Smooth muscle cell (in vitro differentiated cells): ENCODE results near the gene WWOX. TPM values are rescaled to one million over a fixed set of nuclear protein-coding genes. Genes with fewer than 3 reads are reported as not detected.

Experiments
- DNase-seq: peaks from one replicate; lab custom pipeline; 2025; ENCODE audit not compliant: unreplicated experiment; lab: John Stamatoyannopoulos, UW
- H2AFZ ChIP-seq: fragments of 200-600 bp; sonication (generic); 2 replicates; pipeline ENCODE4 v1.6.0; 2016; ENCODE audit warnings: antibody characterized with exemption, low read depth, mild to moderate bottlenecking
- H3F3A ChIP-seq: fragments of 200-600 bp; sonication (generic); 2 replicates; pipeline ENCODE4 v1.6.0; 2017; ENCODE audit warnings: antibody characterized with exemption, low read depth
- H3K27ac ChIP-seq: fragments of 200-600 bp; sonication (generic); 2 replicates; pipeline ENCODE4 v1.5.1; 2016; ENCODE audit warnings: low read depth, mild to moderate bottlenecking
- H3K27me3 ChIP-seq: fragments of 200-600 bp; sonication (generic); 2 replicates; pipeline ENCODE4 v1.6.1; 2016; ENCODE audit warnings: low read depth, mild to moderate bottlenecking
- H3K36me3 ChIP-seq: fragments of 200-600 bp; sonication (generic); 2 replicates; pipeline ENCODE4 v1.5.1; 2016; ENCODE audit warnings: low read depth
- H3K4me1 ChIP-seq: fragments of 200-600 bp; sonication (generic); 2 replicates; pipeline ENCODE4 v1.5.1; 2016; ENCODE audit warnings: low read depth
- H3K4me2 ChIP-seq: fragments of 200-600 bp; sonication (generic); 2 replicates; pipeline ENCODE4 v1.6.0; 2016; ENCODE audit warnings: mild to moderate bottlenecking
- H3K4me3 ChIP-seq: fragments of 200-600 bp; sonication (generic); 2 replicates; pipeline ENCODE4 v1.5.1; 2016; ENCODE audit warnings: mild to moderate bottlenecking
- H3K79me2 ChIP-seq: fragments of 200-600 bp; sonication (generic); 2 replicates; pipeline ENCODE4 v1.6.0; 2016; ENCODE audit warnings: low read depth, mild to moderate bottlenecking
- H3K9ac ChIP-seq: fragments of 200-600 bp; sonication (generic); 2 replicates; pipeline ENCODE4 v1.6.0; 2016; ENCODE audit warnings: low read depth
- H3K9me3 ChIP-seq: fragments of 200-600 bp; sonication (generic); replicated peaks from 2 replicates; pipeline ENCODE4 v1.5.1; 2016; ENCODE audit warnings: low read depth
- H4K20me1 ChIP-seq: fragments of 200-600 bp; sonication (generic); 2 replicates; pipeline ENCODE4 v1.6.0; 2016; ENCODE audit warnings: low read depth
- CTCF ChIP-seq: fragments of 200-600 bp; sonication (generic); IDR thresholded peaks from 2 replicates; pipeline ENCODE4 v1.5.1; 2017; ENCODE audit warnings: borderline replicate concordance, mild to moderate bottlenecking, antibody characterized with exemption; ENCODE audit not compliant: insufficient read depth, poor library complexity, severe bottlenecking
- WGBS: methylation state at CpG from one replicate; pipeline ENCODE4 v1.1.7; 2016; ENCODE audit warnings: low lambda C conversion rate; 5-methylcytosine and 5-hydroxymethylcytosine counted together
- polyA plus RNA-seq: library from polyadenylated mRNA; unstranded; fragments of >200 nt; fragmentation: Nextera tagmentation; extraction: Ambion mirVana; gene quantifications from 2 replicates; pipeline ENCODE4 v1.2.1, GENCODE V29; 2016
- total RNA-seq: library from RNA; depleted of rRNA; stranded (reverse); fragments of >200 nt; gene quantifications from 2 replicates; pipeline ENCODE4 v1.2.3, GENCODE V29; 2014

WWOX gene
- total and polyA plus RNA-seq, 2 experiments from 2014 or later, result 7.5 to 14.0 TPM

- no peak overlapping the region for H2AFZ ChIP-seq
- no peaks in the 10 kb centered on the region for H3K79me2 ChIP-seq
- H3K27me3 ChIP-seq, result peaks cover 64% of the 10 kb centered on the region
- H3K27ac ChIP-seq, result no peak overlapping the region
- WGBS, result 88% methylated on average over 3 of the region's 3 CpGs
- H3K4me2 ChIP-seq, result no peak overlapping the region
- H3F3A ChIP-seq, result no peaks in the 10 kb centered on the region
- H3K4me3 ChIP-seq, result no peak overlapping the region
- no peak overlapping the region for H3K9ac ChIP-seq
- H4K20me1 ChIP-seq, result no peaks in the 10 kb centered on the region
- peaks cover 6% of the 10 kb centered on the region for H3K4me1 ChIP-seq
- no peaks in the 10 kb centered on the region for H3K36me3 ChIP-seq
- H3K9me3 ChIP-seq, result no peaks in the 10 kb centered on the region
- no peak for TF ChIP-seq CTCF
- no peak for DNase-seq
Observed at GRCh38 chr16:78249832-78250231, 150.4 kb downstream of the WWOX start.

- Histone ChIP-seq H3K27ac (no peak overlapping the region), H2AFZ (no peak overlapping the region), H3K36me3 (no peaks in the 10 kb centered on the region), H4K20me1 (no peaks in the 10 kb centered on the region), H3F3A (no peaks in the 10 kb centered on the region), H3K79me2 (no peaks in the 10 kb centered on the region), H3K27me3 (peaks cover 71% of the 10 kb centered on the region), H3K4me1 (peaks cover 4% of the 10 kb centered on the region), H3K4me3 (no peak overlapping the region), H3K9me3 (no peaks in the 10 kb centered on the region), H3K4me2 (no peak overlapping the region), H3K9ac (no peak overlapping the region)
- no peak for DNase-seq
- WGBS, result 85% methylated on average over 5 of the region's 5 CpGs
- TF ChIP-seq CTCF, result no peak
Observed at GRCh38 chr16:78251115-78251514, 151.7 kb downstream of the WWOX start.

GRCh38 chr16:78252757-78253156 lies 153.3 kb downstream of the WWOX start:
- WGBS, result 96% methylated on average over 5 of the region's 5 CpGs
- DNase-seq, result no peak
- no peak overlapping the region for H2AFZ ChIP-seq
- no peak for TF ChIP-seq CTCF
- no peak overlapping the region for H3K4me2 ChIP-seq
- H3K9ac ChIP-seq, result no peak overlapping the region
- H3K4me1 ChIP-seq, result peaks cover 13% of the 10 kb centered on the region
- H3K36me3 ChIP-seq, result no peaks in the 10 kb centered on the region
- no peaks in the 10 kb centered on the region for H3K9me3 ChIP-seq
- H3K4me3 ChIP-seq, result no peak overlapping the region
- peaks cover 59% of the 10 kb centered on the region for H3K27me3 ChIP-seq
- no peak overlapping the region for H3K27ac ChIP-seq
- no peaks in the 10 kb centered on the region for H3K79me2 ChIP-seq
- no peaks in the 10 kb centered on the region for H3F3A ChIP-seq
- no peaks in the 10 kb centered on the region for H4K20me1 ChIP-seq

GRCh38 chr16:78254841-78255240 lies 155.4 kb downstream of the WWOX start:
- Histone ChIP-seq H3K79me2 (no peaks in the 10 kb centered on the region), H2AFZ (no peak overlapping the region), H3K36me3 (no peaks in the 10 kb centered on the region), H3K4me2 (no peak overlapping the region), H3K9me3 (no peaks in the 10 kb centered on the region), H4K20me1 (no peaks in the 10 kb centered on the region), H3K4me3 (no peak overlapping the region), H3K4me1 (peaks cover 15% of the 10 kb centered on the region), H3F3A (no peaks in the 10 kb centered on the region), H3K27ac (no peak overlapping the region), H3K9ac (no peak overlapping the region), H3K27me3 (peaks cover 59% of the 10 kb centered on the region)
- DNase-seq, result no peak
- no peak for TF ChIP-seq CTCF
- 97% methylated on average over 1 of the region's 1 CpG for WGBS
